ENCODE data around the gene CXCL1. TPM values are rescaled to one million over a fixed set of nuclear protein-coding genes. Genes with fewer than 3 reads are reported as not detected.
A peak's percentile ranks its signal among the peaks of the same experiment; 100 is the strongest.

Gene CXCL1
- total and polyA plus RNA-seq, 2 donors (not counting 1 experiment from before 2014, with no cell fraction given), result 1.4 to 1.5 TPM

DNA sequence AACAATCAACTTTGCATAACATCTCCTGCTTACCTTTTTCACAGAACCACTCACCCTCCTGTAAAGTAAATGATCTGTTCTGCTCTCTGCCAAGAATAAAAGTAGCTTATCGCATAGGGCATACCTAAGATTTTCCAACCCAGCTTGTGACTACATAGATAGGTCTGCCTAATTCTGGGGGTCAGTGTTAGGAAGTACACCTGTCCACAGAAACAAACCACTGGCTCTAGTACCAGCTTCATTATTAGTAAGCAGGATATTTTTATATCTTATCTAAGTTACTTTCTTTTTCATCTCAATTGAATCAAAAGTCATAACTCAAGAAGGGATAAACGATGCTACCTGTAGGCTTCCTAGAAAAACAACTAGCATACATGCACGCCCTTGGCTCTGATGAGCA lies 23.8 kb downstream of the CXCL1 start:
- H3K4me2 ChIP-seq (ENCODE audit: extremely low read depth, insufficient read depth, low read length), result no peak overlapping the region
- no peak overlapping the region for H3K9ac ChIP-seq (ENCODE audit: insufficient read depth, low read length)
- H3K79me2 ChIP-seq (ENCODE audit: control insufficient read depth, insufficient read depth, low read length), result no peaks in the 10 kb centered on the region
- no peak for DNase-seq (ENCODE audit: low read depth in 2 of 2)
- no peak overlapping the region for H2AFZ ChIP-seq (ENCODE audit: low read length)
- H3K27ac ChIP-seq (ENCODE audit: insufficient read depth, low read length), result no peak overlapping the region
- H3K4me1 ChIP-seq (ENCODE audit: control insufficient read depth, extremely low read depth, insufficient read depth, low read length), result peaks cover 2% of the 10 kb centered on the region
- H4K20me1 ChIP-seq (ENCODE audit: control insufficient read depth, extremely low read depth, insufficient read depth, low read length), result no peaks in the 10 kb centered on the region
- H3K9me3 ChIP-seq (ENCODE audit: control insufficient read depth, insufficient read depth, low read depth, low read length), result no peaks in the 10 kb centered on the region
- no peaks in the 10 kb centered on the region for H3K27me3 ChIP-seq (ENCODE audit: control insufficient read depth, insufficient read depth, low read length)
- TF ChIP-seq CTCF (conservative IDR thresholded peaks at IDR 0.05 in 1 of 2, IDR thresholded peaks at IDR 0.05 in 1 of 2; ENCODE audit: low read depth in 1 of 2, low read length in 2 of 2) (no peak), EZH2 (IDR thresholded peaks at IDR 0.05; ENCODE audit: low read length, missing control alignments) (no peak)
- no peak overlapping the region for H3K4me3 ChIP-seq (replicated peaks in 1 of 4; ENCODE audit: control extremely low read depth in 1 of 4, insufficient read depth in 1 of 4, low read depth in 3 of 4, low read length in 4 of 4)
- H3K36me3 ChIP-seq (ENCODE audit: control insufficient read depth, insufficient read depth, low read length), result no peaks in the 10 kb centered on the region

GRCh38 chr4:73894001-73894400 lies 24.8 kb downstream of the CXCL1 start:
- H3K9me3 ChIP-seq (ENCODE audit: control insufficient read depth, insufficient read depth, low read depth, low read length), result no peaks in the 10 kb centered on the region
- H3K4me3 ChIP-seq (replicated peaks in 1 of 4; ENCODE audit: control extremely low read depth in 1 of 4, insufficient read depth in 1 of 4, low read depth in 3 of 4, low read length in 4 of 4), result no peak overlapping the region
- no peak overlapping the region for H2AFZ ChIP-seq (ENCODE audit: low read length)
- no peaks in the 10 kb centered on the region for H4K20me1 ChIP-seq (ENCODE audit: control insufficient read depth, extremely low read depth, insufficient read depth, low read length)
- no peak overlapping the region for H3K4me2 ChIP-seq (ENCODE audit: extremely low read depth, insufficient read depth, low read length)
- no peak overlapping the region for H3K9ac ChIP-seq (ENCODE audit: insufficient read depth, low read length)
- no peaks in the 10 kb centered on the region for H3K27me3 ChIP-seq (ENCODE audit: control insufficient read depth, insufficient read depth, low read length)
- no peak overlapping the region for H3K27ac ChIP-seq (ENCODE audit: insufficient read depth, low read length)
- TF ChIP-seq EZH2 (IDR thresholded peaks at IDR 0.05; ENCODE audit: low read length, missing control alignments), result no peak
- no peaks in the 10 kb centered on the region for H3K36me3 ChIP-seq (ENCODE audit: control insufficient read depth, insufficient read depth, low read length)
- H3K4me1 ChIP-seq (ENCODE audit: control insufficient read depth, extremely low read depth, insufficient read depth, low read length), result peaks cover 2% of the 10 kb centered on the region
- no peak for DNase-seq (ENCODE audit: low read depth in 2 of 2)
- no peaks in the 10 kb centered on the region for H3K79me2 ChIP-seq (ENCODE audit: control insufficient read depth, insufficient read depth, low read length)

DNA sequence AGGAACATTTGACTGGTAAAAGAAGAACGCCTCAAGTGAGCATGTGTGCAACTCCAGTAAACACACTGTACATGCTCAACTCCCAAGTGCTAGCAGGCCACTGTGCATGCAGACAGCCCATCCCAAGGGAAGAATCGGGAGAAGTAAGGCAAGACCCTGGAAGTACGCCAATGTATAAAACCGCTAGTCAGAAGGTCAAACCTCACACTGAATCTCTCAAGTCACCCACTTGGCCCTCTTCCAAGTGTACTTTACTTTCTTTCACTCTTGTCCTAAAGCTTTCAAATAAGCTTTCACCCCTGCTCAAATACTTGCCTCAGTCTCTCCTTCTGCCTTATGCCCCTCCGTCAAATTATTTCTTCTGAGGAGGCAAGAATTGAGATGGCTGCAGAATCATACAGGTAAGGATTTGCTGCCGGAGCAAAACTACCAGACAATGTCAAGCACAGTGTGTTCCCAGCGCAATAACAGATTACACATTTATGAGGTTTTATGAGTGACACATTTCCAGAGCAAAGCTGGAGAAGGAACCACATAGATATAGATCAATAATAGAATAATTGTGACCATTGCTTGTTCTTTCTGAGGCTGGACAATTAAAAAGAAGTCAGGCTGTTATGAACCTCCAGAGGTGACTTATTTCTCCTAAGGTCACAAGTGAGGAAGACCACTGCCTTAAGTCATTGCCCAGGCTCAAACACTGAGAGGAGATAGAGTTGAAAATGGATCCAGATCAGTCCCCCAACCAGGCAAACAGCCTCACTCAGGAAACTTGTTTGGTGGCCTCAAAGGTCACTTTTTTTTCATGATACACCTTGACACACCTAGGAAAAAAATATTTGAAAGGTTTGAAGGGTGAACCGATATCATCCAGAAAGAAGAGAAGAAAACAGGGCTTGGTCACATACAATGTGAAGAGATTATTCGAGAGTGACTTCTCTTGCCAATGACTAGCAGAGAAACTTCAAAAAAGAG lies 26.3 kb downstream of the CXCL1 start:
- H3K9ac ChIP-seq (ENCODE audit: insufficient read depth, low read length), result no peak overlapping the region
- H2AFZ ChIP-seq (ENCODE audit: low read length), result no peak overlapping the region
- no peaks in the 10 kb centered on the region for H3K36me3 ChIP-seq (ENCODE audit: control insufficient read depth, insufficient read depth, low read length)
- peak; percentile 61 to 86 for DNase-seq (ENCODE audit: low read depth in 2 of 2)
- H4K20me1 ChIP-seq (ENCODE audit: control insufficient read depth, extremely low read depth, insufficient read depth, low read length), result no peaks in the 10 kb centered on the region
- no peak for TF ChIP-seq CTCF (conservative IDR thresholded peaks at IDR 0.05 in 1 of 2, IDR thresholded peaks at IDR 0.05 in 1 of 2; ENCODE audit: low read depth in 1 of 2, low read length in 2 of 2)
- TF ChIP-seq EZH2 (IDR thresholded peaks at IDR 0.05; ENCODE audit: low read length, missing control alignments), result no peak
- H3K4me1 ChIP-seq (ENCODE audit: control insufficient read depth, extremely low read depth, insufficient read depth, low read length), result peaks cover 2% of the 10 kb centered on the region
- no peak overlapping the region for H3K4me3 ChIP-seq (replicated peaks in 1 of 4; ENCODE audit: control extremely low read depth in 1 of 4, insufficient read depth in 1 of 4, low read depth in 3 of 4, low read length in 4 of 4)
- H3K79me2 ChIP-seq (ENCODE audit: control insufficient read depth, insufficient read depth, low read length), result no peaks in the 10 kb centered on the region
- H3K27me3 ChIP-seq (ENCODE audit: control insufficient read depth, insufficient read depth, low read length), result no peaks in the 10 kb centered on the region
- H3K4me2 ChIP-seq (ENCODE audit: extremely low read depth, insufficient read depth, low read length), result no peak overlapping the region
- H3K9me3 ChIP-seq (ENCODE audit: control insufficient read depth, insufficient read depth, low read depth, low read length), result no peaks in the 10 kb centered on the region
- no peak overlapping the region for H3K27ac ChIP-seq (ENCODE audit: insufficient read depth, low read length)
